ENCODE results near the gene CACNA1I.
"Not testable (repeated sequence)": the region's sequence is repeated elsewhere in the genome, so short reads cannot be mapped to it uniquely, and the experiment has no call there.

CACNA1I gene

DNA sequence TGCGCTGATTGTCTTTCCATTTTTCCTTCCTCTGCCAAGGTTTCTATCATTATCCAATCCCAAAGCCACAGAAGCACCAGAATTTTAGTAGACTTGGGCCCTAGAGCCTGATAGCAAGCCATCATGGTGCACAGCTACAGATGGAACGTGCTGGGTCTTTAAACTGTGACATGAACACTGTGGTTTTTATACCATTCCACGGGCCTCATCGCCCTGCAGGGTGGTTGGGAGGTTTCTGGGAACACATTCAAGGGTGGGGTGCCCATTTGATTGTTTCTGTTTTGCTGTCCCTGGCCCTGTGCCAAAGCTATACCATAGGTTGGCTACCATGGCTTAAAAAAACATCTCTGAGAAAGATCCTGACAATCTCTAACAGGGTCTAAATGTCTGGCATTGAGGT lies 151.9 kb downstream of the CACNA1I start:
- DNase-seq = no peak

- DNase-seq = no peak
Measured at GRCh38 chr22:39723463-39723862, 152.9 kb downstream of the CACNA1I start.

DNA sequence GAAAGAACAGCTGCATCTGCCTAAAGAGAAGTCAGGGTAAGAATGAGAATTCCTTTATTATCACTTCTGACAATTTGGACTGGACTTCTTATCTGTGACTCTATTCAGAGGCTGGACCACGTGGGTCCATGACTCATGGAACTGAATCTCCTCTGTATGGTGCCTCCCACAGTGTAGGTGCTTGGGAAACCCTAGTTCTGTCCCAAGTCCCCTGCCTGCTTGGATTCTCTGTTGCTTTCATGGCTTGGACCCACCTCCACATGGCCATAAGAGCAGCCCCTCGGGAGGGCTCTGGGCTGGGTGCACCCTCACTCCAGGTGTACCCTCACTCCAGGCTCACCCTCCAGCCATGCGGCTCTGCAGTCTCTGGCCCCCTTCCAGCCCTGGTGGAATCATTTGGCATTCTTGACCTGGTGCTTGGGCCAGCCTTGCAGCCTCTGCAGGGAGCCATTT lies 153.4 kb downstream of the CACNA1I start:
- no peak for DNase-seq

DNA sequence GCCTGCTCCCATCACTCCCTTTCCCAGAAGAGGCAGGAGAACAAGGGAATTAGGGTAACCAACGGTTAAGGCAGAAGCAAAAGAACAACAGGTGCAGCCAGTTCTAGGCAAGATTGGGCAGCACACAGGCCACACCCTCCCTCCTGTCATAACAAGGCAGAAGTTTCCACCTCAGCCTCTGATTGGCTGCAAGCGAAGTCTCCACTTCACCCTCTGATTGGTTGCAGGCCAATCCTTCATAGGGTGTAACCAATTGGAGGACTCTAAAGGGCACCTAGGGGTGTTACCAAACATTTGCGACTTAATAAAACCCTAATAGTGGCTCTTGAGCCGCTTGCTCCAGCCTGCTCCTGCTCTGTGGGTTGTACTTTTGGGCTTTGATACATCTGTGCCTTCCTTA lies 153.8 kb downstream of the CACNA1I start:
- no peak for DNase-seq

GRCh38 chr22:39724857-39725256 lies 154.3 kb downstream of the CACNA1I start:
- no peak for DNase-seq

DNA sequence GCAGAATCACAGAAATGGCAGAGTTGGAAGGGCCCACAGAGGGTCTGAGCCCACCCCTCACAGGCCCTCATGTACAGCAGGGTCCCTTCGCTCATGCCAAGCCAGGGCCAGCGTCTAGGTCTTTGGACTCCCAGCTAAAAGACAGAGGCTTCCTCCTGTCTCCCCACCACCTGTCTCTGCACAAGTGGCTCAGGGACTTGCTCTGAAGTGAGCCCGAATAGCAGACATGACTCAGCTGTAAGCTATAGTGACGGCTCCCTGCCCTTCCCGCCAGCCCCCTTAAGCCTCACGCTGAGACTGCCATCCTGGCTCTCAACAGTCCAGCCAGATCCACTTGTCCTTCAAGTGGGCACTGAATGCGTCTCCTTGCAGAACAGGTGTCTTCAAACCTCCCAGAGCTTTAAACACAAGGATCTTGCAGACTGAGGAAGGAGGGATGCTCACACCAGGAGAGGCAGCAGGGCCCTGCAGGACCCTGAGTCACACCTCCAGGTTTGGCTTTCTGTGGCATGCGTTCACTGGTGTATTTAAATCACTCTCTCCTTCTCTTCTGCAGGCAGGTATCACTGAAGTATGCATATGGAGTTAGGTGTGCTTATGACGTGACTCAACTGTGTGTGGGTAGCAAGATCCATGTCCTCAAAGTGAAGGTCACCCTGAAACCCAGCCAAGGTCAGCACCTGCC lies 154.9 kb downstream of the CACNA1I start:
- DNase-seq = no peak

DNA sequence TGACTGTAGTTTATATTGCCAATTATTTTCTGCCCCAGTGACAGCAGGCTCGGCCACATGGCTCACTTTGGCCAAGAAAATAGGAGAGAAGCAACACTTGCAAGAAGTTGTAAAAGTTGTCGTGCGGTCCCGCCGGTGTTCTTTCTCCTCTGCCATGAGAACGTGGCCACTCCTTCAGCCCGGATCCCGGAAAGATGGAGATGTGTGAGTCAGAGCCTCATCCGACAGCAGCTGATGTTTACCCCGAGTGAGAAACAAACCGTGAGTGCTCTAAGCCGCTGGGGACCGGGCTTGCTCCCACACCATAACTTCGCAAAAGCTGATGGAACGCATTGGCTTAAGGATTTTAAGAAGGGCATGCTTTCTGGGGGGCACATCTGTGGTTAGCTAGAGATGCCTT lies 157.0 kb downstream of the CACNA1I start:
- peak; percentile 6 for DNase-seq

- no peak for DNase-seq
Measured at GRCh38 chr22:39728236-39728860, 157.8 kb downstream of the CACNA1I start.

DNA sequence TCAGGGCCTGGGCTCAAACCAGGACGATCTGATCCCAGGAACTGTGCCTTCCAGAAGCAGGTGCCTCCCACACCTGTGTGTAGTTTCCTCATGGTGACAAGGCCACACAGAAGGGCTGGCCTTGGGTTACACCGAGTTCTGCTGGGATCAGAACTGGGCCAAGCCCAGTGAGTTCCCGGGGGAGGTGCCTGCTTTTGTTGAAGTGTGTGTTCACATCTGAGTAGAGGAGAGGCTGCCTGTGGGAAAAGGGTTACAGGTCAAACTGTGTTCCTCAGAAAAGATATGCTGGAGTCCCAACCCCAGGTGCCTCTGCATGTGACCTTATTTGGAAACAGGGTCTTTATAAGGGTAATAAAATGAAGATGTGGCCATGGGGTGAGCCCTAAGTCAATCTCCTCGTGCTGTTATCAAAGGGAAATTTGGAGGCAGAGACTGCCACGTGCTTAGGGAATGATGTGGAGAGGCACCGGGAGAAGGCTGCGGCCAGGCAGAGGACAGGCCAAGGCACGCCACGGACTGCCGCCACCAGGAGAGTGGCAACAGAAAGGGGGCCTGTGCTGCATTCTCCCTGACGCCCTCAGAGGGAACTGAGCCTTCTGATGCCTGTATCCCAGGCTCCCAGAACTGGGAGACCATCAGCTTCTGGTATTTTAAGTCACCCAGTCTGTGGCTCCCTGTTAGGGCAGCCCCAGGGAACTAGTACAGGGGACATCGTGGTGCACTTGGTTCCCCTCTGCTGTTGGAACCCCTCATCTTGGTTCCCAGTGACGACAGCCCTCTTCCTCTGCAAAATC lies 158.8 kb downstream of the CACNA1I start:
- no peak for DNase-seq

DNA sequence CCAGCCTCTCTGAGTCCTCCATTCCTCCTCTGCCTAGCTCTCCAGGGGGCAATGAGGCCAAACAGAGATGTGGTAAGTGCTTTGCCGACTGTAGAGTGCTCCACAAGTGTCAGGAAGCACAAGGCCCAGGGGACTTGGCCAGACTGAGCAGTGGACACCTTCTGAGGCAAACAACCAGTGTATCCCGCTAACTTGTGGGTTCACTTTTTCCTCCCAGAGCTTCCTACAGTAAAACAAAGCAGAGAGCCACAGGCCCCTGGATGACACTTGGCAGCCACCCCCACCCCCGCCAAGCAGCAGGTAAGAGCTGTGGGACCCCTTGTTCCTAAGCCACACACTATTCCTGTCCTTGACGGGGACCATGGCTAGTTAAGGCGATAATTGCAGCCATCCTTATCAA lies 160.9 kb downstream of the CACNA1I start:
- no peak for DNase-seq

DNA sequence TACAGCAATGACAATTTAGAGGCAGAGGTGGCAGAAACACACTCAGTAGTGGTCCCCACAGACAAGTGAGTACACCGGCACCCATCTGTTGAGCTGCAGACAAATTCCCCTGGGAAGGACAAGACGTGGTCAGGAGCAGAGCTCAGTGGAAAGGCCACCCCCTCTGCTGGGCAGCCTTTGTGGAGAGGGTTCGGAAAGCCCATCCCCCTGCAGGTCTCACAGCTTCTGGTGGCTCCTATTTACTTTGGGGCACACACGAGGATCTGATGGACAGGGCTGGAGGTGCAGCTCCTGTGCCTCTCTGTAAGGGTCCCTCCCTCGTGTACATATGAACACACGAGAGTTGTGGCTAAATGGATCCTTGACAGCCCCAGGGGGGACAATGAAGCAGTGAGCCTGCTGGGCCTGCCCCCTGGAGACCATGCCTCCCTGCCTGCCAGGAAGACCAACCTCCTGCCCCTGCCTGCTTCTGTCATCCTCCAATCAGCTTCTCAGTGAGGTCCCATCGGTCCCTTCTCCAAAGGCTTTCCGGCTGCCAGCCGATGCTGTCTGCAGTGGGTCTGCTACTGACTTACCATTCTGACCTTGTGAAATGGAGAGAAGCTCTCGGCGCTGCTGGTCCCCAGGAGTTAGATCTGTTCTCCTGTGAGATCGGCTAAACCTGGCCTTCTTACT lies 161.5 kb downstream of the CACNA1I start:
- no peak for DNase-seq

GRCh38 chr22:39732625-39733024 lies 162.1 kb downstream of the CACNA1I start:
- DNase-seq = no peak

DNA sequence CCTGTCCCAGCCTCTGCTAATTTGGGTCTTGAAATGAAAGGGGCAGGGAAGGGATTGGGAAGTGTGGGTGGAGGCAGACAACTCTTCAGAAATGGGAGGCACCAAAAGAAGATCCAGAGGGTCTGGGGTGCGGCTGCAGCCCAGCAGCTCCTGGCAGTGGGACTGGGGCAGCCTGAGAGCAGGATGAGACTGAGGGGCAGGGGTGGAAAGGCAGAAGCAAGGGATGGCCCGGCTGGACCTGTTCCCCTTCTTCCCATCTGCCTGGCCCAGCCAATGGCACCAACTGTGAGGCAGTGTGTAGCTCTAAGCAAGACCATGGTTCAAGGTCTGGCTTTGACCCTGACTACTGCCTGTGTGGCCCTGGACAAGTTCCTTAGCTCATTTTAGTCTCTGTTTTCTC lies 162.6 kb downstream of the CACNA1I start:
- no peak for DNase-seq

DNA sequence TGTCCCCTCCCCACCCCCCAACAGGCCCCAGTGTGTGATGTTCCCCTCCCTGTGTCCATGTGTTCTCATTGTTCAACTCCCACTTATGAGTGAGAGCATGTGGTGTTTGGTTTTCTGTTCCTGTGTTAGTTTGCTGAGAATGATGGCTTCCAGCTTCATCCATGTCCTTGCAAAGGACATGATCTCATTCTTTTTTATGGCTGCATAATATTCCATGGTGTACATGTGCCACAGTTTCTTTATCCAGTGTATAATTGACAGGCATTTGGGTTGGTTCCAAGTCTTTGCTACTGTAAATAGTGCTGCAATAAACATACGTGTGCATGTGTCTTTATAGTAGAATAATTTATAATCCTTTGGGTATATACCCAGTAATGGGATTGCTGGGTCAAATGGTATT lies 163.5 kb downstream of the CACNA1I start:
- not testable (repeated sequence) for DNase-seq

GRCh38 chr22:39734866-39735265 lies 164.3 kb downstream of the CACNA1I start:
- DNase-seq = no peak

GRCh38 chr22:39735776-39736175 lies 165.2 kb downstream of the CACNA1I start:
- no peak for DNase-seq

DNA sequence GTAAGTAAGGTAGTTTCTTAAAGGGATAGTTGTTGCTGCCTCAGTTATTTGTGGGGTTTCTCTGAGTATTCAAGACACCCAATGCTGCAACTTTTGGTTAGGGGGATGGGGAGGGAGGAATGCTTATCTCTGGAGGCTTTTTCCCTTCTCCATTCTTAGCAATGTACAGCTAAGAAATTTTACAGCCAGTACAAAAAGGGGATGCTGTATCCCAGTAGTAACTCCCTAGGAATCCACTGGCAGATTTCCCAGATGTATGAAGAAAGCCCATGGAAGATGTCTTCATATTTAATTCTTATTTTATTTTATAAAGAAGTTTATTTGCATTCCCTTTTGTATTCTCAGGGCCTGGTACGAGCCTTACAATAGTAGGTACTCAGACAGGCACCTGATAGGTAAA lies 168.2 kb downstream of the CACNA1I start:
- peak; percentile 74 for DNase-seq

Measured in fibroblast of skin of scalp (primary cell).